Right ventricle myocardium inferior (tissue), 1 donor: ENCODE data around the gene PEX6. TPM values are rescaled to one million over a fixed set of nuclear protein-coding genes. Genes with fewer than 3 reads are reported as not detected.
A peak's percentile ranks its signal among the peaks of the same experiment; 100 is the strongest.

Experiments
- ATAC-seq: fragments of 200-7000 bp; cut with Tn5 transposase; one replicate; pipeline ENCODE4 v1.9.1; 2020; ENCODE audit warnings: mild to moderate bottlenecking, moderate library complexity
- DNase-seq: peaks from one replicate; pipeline ENCODE4 v3.0.0; 2021; ENCODE audit errors: missing footprints
- intact Hi-C: fragments of 100-400 bp; cut with DNase I; formaldehyde crosslinking; loops from one replicate; pipeline ENCODE4 v1.11.0; 2022
- long read RNA-seq: library from polyadenylated mRNA; unstranded; transcript quantifications from one replicate; pipeline ENCODE4 v2.0.0, GENCODE V29; 2021
- total RNA-seq: library from RNA; stranded (reverse); fragmentation: NEBNext Ultra II Directional; extraction: Animal tissue kit (Norgen Biotek cat#: 25700); gene quantifications from one replicate; pipeline ENCODE4 v1.2.1, GENCODE V29; 2021
- donor health status: DM: no; HTN: yes; CAD: no; lungs with severe emphysema.

PEX6 gene
- 25.5 TPM for total RNA-seq
- long read RNA-seq, transcript PEX6-202 (17 exons, 3,478 nt), result major isoform, 71 of 95 reads
- long read RNA-seq, partial matches to known transcripts, result 14 of 95 reads
- long read RNA-seq, other reads (novel, unspliced or antisense), result 10 of 95 reads

DNA sequence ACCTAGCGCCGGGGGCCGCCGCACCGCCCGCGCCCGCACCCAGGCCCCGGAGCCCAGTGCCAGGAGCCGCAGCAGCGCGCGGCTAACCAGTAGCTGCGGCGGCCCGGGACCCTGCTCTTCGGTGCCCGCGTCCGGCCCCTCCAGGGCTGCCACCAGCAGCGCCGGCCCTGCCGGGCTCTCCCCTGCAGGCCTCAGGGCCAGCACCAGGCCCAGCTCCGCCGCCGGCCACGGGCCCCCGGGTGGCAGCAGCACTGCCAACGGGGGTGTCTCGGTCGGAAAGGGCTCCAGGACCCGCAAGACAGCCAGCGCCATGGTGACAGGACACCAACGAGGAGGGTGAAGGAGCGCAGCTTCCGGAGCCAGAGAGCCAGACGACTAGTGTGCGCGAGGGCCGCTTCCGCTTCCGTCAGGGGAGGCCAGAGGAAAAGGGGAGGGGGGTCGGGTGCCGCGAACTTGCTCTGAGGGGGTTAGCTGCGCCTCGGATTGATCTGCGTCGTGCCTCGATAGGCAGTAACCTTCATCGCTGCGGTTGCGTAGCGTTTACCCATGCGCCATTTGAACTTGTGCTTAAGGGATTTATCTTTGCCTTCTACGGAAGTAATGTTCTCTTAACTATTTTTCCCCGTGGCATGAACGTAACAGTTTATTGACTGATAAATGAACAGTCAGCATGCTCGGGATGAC lies at the start of gene PEX6:
Gene PEX6, minus strand, starts transcription at position 343 of the 684 bp plus-strand sequence. Its CDS starts 31 bp downstream, at position 312.
- ATAC-seq (peak; percentile 97), DNase-seq (peak; percentile 97)
- intact Hi-C loops, result no loop called here

- no peak for DNase-seq
- intact Hi-C loops, result no loop called here
- no peak for ATAC-seq
Measured at GRCh38 chr6:43026365-43026764, 47.4 kb upstream of the PEX6 start.

GRCh38 chr6:43024436-43024835 lies 45.5 kb upstream of the PEX6 start:
- DNase-seq, result no peak
- intact Hi-C loops, result no loop called here
- no peak for ATAC-seq

DNA sequence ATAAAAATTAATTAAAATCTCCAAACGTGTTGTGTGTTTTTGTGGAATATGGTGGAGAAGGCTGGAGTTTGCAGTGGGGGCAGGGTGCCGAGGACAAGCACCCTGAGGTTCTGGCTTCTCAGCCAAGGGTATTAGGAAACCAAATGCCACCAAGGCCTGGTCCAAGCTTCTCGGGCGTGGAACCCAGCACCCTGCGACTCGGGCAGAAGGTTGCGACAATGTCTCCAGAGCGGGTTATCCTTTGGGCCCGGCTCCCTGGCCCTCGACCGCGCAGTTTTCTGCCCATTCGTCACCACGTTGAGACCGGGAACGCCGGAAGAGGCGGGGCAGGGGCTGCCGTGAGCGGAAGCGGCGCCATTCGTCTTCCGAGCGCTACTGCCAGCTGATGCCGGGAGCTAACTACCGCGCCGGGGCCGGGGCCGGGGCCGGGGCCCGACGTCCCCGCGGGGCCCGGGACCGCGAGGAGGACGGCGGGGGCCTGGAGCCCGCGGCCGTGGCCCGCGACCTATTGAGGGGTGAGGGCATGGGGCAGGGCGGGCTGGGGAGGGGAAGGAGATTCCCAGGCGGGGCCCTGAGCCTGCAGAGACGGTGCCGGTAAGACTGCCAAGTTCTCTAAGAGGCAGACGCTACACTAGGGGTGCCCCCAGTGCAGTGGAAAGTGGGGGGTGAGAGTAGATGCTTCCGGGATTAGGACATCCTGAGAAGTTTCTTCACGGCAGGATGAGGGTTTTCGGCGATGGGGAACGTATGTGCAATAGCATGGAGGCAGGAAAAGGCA lies 42.5 kb upstream of the PEX6 start, which contains the start of gene RRP36:
Gene RRP36, plus strand, starts transcription at position 354 of the 778 bp plus-strand sequence. Its CDS starts 32 bp downstream, at position 386.
- intact Hi-C loops, result no loop called here
- DNase-seq (peak; percentile 93), ATAC-seq (peak; percentile 79)

DNA sequence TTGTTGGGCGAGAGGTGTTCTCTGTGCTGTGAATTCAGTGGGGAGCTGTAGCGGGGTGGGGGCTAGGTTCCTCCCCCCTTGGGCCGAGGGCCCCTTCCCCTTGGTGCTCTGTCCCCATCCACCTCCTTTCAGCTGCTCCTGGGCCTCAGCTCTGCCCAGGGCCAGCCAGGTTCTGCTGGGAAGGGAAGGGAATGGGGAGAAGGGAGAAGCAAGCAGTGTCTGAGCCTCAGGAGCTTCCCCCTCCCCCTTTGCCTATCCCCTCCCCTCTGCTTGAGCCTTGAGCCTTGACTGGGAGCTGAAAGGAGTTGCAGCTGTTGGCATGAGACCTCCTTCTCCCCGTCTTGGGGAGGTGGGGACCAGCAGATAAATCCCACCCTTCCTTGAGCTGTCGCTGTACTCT lies 41.9 kb upstream of the PEX6 start:
- intact Hi-C loops, result no loop called here
- ATAC-seq (no peak), DNase-seq (no peak)

DNA sequence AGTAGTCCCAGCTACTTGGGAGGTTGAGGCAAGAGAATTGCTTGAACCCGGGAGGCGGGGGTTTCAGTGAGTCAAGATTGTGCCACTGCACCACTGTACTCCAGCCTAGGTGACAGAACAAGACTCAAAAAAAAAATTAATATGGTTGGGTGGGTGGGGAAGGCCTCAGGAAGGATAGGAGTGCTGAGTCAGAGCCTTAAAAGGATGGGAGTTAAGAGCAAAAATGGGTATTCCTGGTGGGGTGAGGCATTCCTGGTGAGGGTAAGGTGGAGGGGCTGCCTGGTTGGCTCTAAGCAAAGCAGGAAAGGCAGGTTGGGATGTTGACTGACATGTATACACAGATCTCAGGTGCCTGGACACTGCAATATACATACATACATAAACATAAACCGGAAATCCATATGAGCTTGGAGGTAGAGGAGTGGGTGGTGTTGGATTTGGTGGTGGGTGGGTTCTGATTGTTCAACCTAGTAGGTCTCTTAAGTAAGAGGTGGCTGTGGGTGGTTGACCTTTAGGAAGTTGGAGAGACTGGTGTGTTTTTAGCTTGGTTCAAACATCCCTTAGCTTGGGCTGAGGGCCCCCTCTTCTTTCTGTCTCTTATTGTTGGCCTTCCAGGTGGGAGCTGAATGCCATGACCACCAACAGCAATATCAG lies 41.2 kb upstream of the PEX6 start:
- intact Hi-C loops, result no loop called here
- no peak for DNase-seq
- no peak for ATAC-seq

- DNase-seq, result no peak
- intact Hi-C loops, result no loop called here
- ATAC-seq, result no peak
Measured at GRCh38 chr6:43019152-43019551, 40.2 kb upstream of the PEX6 start.

GRCh38 chr6:43016943-43017334 lies 38.0 kb upstream of the PEX6 start:
- ATAC-seq, result no peak
- intact Hi-C loops, result loop anchor here (1.0 kb wide), 1 partner anchor 19 kb away; no protein-coding TSS in a partner anchor
- DNase-seq, result peak; percentile 73

DNA sequence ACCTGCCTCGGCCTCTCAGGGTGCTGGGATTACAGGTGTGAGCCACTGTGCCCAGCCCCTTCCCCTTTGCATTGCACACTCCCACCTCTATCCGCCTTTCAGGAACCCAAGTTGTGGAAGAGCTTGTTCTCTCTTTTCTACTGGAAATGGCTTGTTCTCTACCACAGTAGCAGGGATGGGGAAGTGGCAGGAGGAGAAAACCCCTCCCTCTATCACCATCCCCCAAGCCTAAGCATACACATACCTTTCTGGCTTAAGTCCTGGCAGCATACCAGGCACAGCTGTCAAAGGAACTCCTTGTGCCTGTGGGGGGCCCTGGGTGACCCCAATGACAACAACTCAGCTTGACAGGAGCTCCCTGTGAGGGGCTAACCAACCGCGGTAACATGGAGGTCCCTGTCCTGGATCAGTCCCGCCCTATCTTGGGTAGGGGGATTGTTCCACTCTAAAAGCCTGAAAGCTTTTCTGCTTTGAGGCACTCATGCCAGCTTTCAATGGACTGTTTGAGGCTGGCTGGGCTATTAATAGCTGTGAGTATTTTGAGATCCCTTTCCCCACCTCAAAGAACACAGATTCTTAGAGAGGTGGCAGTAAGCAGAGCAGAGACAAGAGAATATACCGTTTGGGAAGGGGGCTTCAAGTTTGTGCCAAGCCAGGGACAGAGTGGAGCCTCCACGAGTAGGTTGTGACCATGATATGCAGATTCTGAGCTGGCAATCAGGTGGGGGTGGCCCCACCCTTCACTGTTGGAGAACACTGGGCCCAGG lies 37.4 kb upstream of the PEX6 start:
- DNase-seq (no peak), ATAC-seq (no peak)
- intact Hi-C loops, result no loop called here

- DNase-seq (no peak), ATAC-seq (no peak)
- intact Hi-C loops, result loop anchor here (1.0 kb wide), 1 partner anchor 45 kb away; the partner anchor contains the start of genes KLC4 and MRPL2
Measured at GRCh38 chr6:43014434-43014909, 35.5 kb upstream of the PEX6 start.

DNA sequence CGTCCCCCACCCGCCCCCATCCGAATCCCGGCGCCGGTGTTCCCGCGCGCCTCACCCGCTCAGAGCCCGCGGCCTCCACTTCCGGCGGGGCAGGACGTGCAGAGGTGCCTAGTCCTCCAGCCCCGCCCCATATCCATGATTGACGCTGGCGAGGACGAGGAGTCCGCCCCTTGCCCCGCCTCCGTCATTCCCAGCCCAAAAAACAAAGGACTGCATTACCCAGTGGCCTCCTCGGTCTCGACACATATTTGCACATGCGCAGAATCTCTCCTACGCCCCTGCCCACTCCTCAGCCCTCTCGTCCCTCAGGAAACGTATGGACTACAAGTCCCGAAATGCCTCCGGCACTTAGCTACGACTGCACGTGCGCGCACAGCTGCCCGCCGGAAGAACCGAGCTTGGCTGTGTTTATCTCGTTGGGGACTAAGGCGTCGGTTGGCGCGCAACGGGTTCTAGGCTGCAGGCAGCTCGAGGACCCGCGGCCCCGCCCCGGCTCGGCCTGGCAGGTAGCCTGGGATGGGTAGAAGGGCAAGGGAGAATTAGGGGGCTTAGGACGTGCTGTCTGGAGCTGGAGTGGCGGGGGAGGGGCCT lies 35.0 kb upstream of the PEX6 start, which contains the start of the genes KLHDC3 and MEA1:
Gene KLHDC3, plus strand, starts transcription at position 407 of the 591 bp plus-strand sequence. CDS start 2,944 bp downstream, outside the sequence.
Gene MEA1, minus strand, starts transcription at position 104 of the 591 bp plus-strand sequence. CDS start 133 bp downstream, outside the sequence.
- DNase-seq (peak; percentile 99), ATAC-seq (peak; percentile 95)
- intact Hi-C loops, result loop anchor here (1.0 kb wide), 2 partner anchors 30 to 45 kb away; partner anchors contain the start of genes KLC4, MRPL2 and PPP2R5D

GRCh38 chr6:43013097-43013842 lies 34.3 kb upstream of the PEX6 start:
- DNase-seq (no peak), ATAC-seq (no peak)
- intact Hi-C loops, result loop anchor here (1.0 kb wide), 1 partner anchor 29 kb away; the partner anchor contains the start of gene PPP2R5D

GRCh38 chr6:43012364-43012763 lies 33.4 kb upstream of the PEX6 start:
- intact Hi-C loops, result no loop called here
- ATAC-seq (no peak), DNase-seq (no peak)

GRCh38 chr6:43011207-43011606 lies 32.2 kb upstream of the PEX6 start:
- DNase-seq, result no peak
- no peak for ATAC-seq
- intact Hi-C loops, result no loop called here

- intact Hi-C loops, result loop anchor here (1.0 to 5.0 kb wide), 2 partner anchors 118 to 134 kb away; no protein-coding TSS in a partner anchor
- DNase-seq, result no peak
Measured at GRCh38 chr6:43009124-43009523, 30.1 kb upstream of the PEX6 start.

DNA sequence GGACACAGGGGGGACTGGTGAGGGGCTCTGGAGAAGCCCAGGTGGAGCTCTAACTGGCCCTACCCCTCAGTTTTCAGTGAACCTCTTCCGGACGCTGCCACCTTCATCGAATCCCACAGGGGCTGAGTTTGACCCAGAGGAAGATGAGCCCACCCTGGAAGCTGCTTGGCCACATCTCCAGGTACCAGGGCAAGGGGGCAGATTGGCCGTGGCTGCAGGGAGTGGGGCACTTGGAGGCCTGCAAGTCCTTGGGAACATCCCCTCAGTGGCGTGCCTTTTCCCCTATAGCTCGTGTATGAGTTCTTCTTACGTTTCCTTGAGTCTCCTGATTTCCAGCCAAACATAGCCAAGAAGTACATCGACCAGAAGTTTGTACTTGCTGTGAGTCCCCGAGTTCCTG lies 28.1 kb upstream of the PEX6 start:
- ATAC-seq, result no peak
- intact Hi-C loops, result loop anchor here (5.0 kb wide), 1 partner anchor 120 kb away; no protein-coding TSS in a partner anchor
- DNase-seq, result no peak

More at GRCh38 chr6:43009124-43009523, 30.1 kb upstream of the PEX6 start:
- ATAC-seq, result no peak

DNA sequence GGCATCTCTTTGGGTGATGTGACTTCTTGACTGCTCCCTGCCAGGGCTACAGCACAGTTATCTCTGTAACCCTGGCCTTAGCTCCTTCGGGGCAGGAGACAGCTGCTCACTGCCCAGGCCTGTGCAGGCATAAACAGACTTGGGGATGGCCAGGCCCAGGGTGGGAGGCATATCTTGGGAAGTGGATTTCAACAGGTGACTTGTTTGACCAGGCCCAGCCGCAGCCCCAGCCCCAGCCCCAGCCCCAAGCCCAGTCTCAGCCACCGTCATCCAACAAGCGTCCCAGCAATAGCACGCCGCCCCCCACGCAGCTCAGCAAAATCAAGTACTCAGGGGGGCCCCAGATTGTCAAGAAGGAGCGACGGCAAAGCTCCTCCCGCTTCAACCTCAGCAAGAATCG lies 27.3 kb upstream of the PEX6 start:
- intact Hi-C loops, result loop anchor here (5.0 kb wide), 1 partner anchor 121 kb away; no protein-coding TSS in a partner anchor
- ATAC-seq, result no peak
- DNase-seq, result no peak
